GM21515 (cell line): ENCODE measurements around the gene RPS5.
"Not testable (repeated sequence)": the region's sequence is repeated elsewhere in the genome, so short reads cannot be mapped to it uniquely, and the experiment has no call there.

Experiments used
- ATAC-seq: cut with Tn5 transposase; IDR thresholded peaks from one replicate; pipeline ENCODE4 v1.9.1; 2021; ENCODE audit not compliant: unreplicated experiment

The RPS5 gene

DNA sequence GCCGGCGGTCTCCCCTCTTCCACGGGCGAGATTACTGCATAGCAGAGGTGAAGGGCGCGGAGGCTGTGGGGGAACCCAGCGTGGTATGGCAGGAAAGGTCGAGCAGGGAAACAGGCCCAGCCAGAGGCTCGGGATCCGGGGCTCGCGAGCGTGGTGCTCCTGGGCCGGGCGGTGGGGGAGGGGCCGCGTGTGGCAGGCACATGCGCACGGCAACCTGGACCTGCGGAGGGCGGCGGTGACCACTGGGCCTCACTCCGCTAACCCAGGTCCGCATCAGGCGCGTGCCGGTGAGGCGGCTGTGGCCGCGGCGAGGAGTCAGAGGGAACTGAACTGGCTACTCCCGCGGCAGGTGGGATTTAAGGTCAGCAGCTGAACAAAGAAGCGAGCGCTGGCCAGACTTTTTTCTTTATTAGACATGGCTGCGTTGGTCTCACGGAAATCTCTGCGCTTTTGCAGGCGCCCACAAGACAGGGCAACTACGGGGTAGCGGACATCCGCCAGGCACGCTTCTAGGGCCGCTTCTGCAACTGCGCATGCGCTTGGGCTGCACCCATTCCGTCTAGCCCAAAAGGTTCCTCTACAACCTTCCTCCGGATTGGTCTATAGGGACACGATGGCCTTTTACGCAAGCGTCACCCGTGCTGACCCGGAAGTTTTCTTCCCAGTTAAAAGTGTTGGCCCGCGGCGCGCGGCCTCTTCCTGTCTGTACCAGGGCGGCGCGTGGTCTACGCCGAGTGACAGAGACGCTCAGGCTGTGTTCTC, at the start of gene RPS5:
Gene RPS5 (plus strand): TSS at position 694 of the 762 bp plus-strand sequence. CDS start 869 bp downstream, outside the sequence.
- peak; percentile 76 for ATAC-seq

DNA sequence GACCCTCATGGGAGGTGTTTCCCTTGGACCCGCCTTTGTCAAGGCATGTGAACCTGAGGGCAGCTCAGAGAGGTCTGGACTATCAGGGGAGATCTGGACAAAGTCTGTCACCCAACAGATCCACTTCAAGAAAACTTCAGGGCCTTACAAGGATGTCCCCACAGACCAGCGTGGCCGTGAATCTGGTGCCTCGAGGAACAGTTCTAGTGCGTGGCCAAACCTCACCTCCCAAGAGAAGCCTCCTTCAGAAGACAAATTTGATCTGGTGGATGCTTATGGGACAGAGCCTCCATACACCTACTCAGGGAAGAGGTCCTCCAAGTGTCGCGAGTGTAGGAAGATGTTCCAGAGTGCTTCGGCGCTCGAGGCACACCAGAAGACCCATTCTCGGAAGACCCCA, 48.7 kb upstream of the RPS5 start:
- ATAC-seq: no peak

DNA sequence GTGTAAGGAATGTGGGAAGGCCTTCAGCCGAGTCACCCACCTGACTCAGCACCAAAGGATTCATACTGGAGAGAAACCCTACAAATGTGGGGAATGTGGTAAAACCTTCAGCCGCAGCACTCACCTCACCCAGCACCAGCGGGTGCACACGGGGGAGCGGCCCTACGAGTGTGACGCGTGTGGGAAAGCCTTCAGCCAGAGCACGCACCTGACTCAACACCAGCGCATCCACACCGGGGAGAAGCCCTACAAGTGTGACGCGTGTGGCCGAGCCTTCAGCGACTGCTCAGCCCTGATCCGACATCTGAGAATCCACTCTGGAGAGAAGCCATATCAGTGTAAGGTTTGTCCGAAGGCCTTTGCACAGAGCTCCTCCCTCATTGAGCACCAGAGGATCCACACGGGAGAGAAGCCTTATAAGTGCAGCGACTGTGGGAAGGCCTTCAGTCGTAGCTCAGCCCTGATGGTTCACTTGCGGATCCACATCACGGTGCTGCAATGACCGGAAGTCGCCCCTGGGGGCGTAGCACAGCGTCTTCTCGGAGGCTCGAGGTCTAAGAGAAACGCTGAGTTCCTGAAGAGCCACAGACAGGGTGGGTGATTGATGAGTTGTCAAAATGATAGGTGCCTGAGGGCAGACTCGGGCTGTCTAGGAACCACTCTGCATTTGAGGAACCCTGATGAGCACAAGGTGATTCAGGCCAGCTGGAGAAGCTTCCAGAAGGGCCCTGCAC, 48.1 kb upstream of the RPS5 start:
- no peak for ATAC-seq

DNA sequence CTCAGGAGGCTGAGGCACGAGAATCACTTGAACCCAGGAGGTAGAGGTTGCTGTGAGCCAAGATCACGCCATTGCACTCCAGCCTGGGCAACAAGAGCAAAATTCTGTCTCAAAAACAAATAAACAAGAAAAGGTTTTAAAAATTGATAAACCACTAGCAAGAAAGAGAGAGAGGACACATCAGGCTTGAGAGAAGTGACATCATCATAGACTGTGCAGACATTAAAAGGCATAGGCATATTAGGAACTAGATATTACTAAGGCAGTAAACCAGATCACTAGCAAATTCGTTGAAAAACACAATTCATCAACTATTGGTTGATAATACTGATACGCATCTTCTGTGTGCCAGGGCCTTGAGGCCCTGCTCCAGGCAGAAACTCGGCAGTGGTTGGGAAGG, 41.5 kb upstream of the RPS5 start:
- no peak for ATAC-seq

DNA sequence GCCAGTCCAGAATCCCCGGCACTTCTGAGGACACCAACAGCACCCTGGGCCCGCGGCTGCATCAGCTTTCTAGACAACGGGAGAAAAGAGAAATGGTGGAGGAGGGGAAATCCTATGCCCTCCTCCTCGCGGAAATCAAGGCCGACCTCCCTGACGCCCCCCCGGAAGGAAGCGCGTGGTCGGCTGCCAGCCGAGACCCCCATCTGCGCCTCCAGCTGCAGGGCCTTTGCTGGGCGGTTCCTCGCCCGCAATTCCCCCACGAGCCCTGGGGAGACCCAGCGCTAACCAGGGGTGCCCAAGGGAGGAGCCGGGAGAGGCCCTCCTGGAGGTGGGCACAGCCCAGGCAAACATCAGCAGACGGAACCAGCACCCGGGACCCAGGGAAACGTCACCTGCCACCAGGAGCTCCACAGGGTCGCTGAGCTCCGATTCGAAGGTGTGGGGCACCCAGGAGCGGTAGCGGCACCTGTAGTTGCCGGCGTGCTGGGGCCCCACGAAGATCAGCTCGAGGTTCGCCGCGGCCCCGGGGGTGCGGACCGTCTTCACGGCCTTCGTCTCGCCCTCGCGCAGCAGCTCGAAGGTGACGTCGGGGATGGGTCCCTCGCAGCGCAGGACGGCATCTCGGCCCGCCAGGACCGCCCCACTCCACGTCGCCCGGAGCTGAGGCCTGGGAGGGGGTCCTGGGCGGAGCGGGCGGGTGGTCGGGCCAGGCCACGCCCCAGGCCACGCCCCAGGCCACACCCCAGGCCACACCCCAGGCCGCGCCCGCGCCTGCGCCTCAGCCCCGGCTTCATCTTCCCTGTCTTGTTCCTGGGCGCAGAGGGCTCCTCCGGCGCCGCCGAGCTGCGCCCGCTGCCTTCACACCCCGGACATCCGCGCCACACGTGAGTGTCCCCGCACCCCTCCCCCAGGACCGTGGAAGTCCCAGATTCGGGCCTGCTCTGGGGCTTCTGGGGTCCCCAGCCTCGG, 39.8 kb upstream of the RPS5 start:
- ATAC-seq: peak; percentile 75

DNA sequence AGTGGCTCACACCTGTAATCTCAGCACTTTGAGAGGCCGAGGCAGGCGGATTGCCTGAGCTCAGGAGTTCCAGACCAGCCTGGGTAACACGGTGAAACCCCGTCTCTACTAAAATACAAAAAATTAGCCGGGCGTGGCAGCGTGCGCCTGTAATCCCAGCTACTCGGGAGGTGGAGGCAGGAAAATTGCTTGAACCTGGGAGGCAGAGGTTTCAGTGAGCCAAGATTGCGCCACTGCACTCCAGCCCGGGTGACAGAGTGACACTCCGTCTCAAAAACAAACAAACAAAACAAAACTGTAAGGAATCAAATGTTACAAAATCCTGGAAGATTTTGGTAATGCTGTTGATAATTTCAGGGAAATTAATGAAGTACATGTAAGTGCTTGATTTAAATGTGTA, 39.0 kb upstream of the RPS5 start:
- not testable (repeated sequence) for ATAC-seq

DNA sequence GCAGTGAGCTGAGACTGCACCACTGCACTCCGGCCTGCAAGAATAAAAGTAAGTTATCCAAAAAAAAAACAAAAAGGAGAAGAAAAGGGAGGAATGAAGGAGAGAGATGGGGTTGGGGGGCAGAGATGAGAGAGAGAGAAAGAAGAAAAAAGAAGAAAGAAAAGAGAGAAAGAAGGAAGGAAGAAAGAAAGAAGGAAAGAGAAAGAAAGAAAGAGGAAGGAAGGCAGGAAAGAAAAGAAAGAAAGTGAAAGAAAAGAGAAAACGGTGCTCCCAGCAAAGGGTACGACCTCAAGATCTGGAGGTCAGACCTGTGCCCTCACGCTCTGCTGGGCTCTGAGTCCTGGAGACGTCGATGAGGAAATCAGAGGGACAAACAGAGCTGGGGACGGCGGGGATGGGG, 37.5 kb upstream of the RPS5 start:
- ATAC-seq: no peak

DNA sequence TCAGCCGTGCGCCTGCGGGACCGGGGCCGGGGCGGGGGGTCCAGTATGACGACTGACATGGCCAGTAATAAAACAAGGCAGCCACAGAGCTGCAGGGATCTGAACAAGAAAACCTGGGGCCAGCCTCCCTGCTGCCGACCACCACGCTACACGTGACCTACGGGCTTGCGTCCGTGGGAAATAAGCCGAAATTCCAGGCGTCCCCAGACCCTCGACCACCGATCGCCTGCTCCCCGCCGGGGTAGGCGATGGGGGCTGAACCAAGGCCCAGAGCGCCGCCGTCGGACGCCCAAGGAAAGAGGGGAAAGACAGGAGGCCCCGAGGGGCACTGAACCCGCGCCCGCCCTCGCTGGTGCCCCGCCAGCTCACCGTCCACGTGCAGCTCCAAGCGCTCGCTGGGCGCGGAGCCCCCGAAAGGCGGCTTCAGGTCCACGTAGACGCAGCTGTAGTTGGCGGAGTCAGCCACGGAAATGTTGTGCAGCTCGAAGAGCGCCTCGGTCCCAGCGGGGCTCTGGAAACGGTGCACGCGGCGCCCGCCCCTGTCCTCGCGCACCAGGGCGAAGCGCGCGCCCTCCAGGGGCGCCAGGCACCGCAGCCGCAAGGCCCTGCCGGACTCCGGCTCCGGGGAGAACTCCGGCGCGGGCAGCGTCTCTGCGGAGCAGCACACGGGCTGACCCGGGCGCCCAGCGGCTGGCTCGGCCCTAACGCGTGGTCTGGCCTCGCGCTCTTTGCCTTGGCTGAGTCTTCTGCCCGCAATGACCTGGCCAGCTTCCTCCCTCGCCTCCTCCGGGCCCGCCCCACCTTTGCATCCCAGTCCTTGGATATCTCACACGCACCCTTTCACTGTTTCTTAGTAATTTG, 36.8 kb upstream of the RPS5 start:
- no peak for ATAC-seq

DNA sequence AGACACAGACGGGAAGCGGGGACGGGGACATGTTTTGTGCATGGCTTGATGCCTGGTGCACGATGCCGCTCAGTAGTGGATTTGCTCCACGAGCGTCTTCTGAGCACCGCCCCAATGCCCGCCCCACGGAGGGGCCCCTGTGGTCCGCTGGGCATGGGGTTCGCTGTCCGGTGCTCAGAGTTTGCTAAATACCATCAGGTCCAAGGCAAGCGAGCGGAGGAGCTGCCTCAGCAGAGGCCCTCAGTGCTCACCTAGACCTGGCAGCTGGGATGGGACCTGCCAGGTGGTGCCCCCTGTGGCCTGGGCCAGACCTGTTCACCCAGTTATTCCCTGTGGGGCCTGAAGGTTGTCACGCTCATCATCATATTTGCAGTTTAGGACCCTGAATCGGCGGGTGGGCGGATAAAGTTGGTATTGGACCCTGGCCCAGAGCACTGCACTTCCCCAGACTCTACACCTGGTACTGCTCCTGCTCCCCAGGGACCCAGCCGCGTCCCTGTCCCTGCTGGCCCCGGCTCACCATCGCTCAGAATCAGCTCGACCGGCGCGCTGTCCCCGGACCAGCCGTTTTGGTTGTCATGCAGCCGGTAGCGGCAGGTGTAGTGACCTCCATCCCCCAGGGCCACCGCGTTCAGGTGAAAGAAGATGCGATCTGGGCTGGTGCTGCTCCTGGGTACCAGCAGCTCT, 36.1 kb upstream of the RPS5 start:
- ATAC-seq: no peak

DNA sequence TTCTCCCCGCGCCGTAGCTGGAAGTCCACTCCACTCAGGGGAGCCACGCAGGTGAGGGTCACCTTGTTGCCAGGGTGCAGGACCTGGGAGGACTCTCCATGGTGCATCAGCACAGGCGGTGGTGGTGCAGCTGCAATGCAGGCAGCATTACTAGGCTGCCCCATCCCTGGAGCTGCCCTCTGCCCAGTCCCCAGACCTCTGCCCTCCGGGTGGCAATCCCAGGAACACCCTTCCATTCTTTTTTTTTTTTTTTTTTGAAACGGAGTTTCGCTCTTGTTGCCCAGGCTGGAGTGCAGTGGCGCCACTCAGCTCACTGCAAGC, 35.6 kb upstream of the RPS5 start:
- ATAC-seq: no peak

DNA sequence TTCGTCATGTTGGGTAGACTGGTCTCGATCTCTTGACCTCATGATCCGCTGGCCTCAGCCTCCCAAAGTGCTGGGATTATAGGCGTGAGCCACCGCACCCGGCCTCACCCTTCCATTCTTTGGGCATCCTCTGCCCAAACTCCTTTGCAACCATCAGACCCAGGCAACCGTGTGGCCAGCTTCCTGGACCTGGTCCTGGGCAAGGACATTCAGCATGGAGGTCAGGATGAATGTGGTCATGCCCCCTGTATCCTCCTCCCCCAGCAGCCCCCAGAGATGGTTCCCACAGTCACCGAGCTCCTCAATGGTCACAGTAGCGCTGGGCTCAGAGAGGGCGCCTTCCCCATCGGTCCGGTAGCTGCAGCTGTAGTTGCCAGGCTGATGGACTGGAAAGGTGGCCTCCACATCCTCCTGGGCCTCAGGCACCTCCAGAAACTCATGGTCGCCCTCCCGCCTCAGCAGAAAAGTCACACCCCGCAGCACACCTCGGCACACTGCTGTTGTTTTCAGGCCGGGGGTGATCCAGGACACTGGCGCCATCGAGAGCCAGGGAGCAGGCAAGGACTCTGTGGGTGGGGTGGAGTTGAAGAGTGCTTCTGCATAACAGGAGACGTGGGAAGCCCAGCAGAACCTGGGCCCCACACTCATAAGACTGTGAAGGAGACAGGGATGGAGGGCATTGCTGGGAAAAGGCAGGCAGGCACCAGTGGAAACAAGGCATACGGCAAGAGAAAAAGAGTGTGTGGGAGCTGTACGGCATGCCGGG, 34.9 kb upstream of the RPS5 start:
- no peak for ATAC-seq

DNA sequence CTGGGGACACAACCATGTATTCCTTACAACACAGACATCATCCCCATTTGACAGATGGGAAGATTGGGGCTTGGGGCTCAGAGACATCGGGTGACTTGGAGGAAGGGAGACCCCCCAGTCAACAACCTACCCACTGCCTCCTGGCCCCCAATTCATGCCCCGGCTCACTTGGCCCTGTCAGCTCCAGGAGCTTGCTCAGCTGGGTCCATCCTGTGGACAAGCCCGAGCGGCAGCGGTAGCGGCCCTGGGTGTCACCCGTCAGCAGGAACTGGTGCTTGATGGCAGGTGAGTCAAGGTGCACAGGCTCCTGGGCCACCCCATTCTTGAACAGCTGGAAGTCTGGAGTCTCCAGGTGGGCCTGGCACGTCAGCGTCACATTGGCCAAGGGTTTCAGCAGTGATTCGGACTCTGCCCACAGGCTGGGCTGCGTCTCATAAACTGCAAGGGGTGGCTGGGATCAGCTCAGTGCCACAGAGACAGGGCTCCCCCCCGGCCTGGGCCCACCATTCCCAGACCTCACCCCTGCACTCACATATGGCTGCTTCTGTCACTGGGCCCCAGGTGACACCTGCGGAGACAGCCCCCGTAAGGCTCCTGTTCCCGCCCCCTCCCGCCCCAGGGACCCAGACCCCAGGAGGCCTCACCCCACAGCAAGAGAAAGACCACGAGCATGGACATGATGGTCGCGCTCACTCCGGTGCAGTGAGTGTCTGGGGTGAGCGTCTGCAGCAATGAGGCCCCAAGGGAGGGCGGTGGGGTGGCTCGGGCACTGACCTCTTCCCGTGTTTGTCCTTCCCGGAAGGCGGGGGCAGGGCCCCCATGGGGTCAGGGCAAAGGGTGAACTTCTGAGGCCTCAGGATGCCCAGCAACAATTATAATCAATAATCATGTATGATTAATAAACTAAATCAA, 34.1 kb upstream of the RPS5 start, which contains the start of gene A1BG:
Gene A1BG (minus strand): TSS at position 733 of the 912 bp plus-strand sequence. CDS start 55 bp downstream, at position 678.
- ATAC-seq: no peak

DNA sequence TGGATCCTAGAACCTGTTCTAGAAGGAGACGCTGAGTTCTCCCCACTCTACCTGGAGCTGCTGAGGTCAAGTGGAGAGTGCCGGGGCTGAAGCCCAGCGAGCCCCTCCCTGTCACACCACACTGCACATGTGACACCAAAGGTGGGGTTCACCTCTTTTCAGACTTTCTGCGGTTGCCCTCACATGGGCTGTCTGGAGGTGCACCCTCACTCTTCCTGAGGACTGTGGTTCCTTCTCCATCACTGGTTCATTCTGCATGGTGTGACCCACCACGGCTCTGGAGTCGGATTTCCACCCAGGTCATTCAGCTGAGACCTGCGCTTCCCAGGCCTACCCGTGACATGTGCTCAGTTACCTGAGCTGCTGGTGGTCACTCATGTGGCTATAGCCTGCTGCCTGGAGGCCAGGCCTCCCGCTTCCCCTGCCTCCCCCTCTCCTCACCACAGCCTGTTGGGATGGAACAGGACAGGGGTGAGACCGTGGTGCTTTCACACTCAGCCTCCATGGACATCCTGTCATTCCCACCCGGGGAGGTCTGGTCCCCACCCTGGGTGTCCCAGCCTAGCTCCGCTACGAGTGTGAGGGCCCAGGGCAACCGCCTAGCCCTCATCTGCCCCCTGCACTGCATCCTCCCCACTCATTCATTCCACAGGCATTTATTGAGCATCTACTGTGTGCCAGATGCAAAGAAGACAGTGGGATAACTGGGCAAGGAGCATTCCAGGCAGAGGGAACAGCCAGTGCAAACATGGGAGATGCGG, 33.2 kb upstream of the RPS5 start:
- ATAC-seq: no peak

DNA sequence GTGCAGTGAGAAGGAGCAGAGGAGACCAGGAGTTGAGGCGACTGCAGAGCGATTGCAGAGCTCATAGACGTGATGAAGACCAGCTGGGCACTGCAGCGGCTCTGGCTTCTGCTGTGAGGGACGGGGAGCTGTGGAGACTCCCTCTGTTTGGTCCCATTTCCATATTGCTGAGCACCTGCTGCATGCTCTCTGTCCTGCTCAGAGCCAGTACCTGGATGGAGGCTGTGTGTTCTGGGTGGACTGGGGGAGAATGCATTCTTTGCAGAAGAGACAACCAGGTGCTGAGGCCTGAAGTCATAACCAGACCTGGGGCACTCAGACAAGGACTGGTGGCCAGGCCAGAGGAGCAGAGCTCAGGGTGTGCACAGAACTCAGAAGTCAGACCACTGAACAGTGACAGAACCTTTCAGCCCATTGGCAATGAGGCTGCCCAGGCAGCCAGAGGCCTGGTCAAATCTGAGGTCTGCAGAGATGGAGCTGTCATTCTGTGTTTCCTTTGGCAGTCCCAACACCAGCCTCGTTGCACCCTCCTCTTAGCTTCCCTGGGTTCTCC, 32.5 kb upstream of the RPS5 start:
- no peak for ATAC-seq

DNA sequence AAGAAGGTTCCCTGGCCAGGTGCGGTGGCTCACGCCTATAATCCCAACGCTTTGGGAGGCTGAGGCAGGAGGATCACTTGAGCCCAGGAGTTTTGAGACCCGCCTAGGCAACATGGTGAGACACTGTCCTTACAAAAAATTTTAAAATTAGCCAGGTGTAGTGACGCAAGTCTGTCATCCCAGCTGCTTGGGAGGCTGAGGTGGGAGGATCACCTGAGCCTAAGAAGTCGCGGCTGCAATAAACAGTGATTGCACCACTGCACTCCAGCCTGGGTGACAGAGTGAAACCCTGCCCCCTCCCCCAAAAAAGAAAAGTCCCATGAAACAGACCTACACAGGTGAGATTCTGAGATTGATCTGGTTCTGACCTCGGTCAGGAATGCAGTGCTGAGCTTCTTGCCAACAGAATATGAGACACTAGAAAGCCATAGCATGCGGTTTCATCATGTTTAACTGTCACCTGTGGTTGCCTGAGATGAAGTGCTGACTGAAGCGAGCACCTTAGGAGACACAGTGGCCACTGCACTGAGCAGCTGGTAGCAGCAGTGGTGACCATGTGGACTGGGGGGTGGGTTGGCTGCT, 31.8 kb upstream of the RPS5 start:
- no peak for ATAC-seq

DNA sequence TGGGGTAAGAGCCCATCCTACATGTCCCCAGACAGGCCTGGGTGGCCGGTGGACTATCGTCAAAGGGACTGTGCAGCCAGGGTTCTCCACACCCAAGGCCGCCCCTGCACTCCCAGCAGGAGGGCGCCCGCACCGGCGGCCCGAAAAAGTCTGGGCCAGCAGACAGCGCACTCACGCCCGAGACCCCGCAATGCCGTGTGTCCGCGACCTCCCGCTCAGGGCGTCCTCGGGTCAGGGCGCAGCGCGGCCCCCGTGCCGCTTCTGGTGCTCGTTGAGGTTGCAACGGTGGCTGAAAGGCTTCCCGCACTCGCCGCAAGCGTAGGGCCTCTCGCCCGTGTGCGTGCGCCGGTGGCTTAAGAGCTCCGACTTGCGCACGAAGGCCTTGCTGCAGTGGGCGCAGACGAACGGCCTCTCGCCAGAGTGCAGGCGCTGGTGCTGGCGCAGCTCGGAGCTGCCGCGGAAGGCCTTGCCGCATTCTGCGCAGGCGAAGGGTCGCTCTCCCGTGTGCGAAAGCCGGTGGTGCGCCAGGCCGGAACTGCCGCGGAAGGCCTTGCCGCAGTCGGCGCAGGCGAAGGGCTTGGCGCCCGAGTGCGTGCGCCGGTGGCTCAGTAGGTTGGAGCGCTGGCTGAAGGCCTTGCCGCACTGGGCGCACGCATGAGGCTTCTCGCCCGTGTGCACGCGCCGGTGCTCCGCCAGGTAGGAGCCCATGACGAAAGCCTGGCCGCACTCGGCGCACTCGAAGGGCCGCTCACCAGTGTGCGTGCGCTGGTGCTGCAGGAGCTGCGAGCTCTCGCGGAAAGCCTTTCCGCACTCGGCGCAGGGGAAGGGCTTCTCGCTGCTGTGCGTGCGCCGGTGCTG, 30.9 kb upstream of the RPS5 start:
- ATAC-seq: no peak
